NCI-H82 (cell line): ENCODE measurements around the gene GPR146.

Source experiments
- DNase-seq: peaks from one replicate; lab custom pipeline; 2025; lab: John Stamatoyannopoulos, UW

GPR146 gene

GRCh38 chr7:1045069-1046063, 1.0 kb downstream of the GPR146 start:
- no peak for DNase-seq

GRCh38 chr7:1046722-1047679, 2.7 kb downstream of the GPR146 start:
- no peak for DNase-seq

GRCh38 chr7:1049006-1049741, 4.8 kb downstream of the GPR146 start:
- DNase-seq, result no peak

DNA sequence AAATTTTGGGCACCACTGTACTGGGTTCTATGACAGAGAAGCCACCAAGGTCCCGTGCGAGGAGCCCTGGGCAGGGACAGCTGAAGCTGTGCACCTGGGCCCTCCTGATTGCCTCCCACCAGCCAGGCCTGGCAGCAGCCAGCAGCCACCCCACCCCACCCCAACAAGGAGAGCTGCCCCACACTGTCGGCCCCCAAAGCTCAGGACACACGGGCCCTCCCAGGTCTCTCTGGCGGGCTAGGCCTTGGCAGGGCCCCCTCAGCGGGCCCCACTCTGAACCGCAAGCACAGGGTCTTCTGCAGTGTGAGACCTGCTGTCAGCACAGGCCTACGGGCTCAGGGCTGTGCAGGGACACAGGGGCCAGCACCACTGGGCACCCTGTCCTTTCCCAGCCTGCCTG, 5.5 kb downstream of the GPR146 start:
- no peak for DNase-seq

DNA sequence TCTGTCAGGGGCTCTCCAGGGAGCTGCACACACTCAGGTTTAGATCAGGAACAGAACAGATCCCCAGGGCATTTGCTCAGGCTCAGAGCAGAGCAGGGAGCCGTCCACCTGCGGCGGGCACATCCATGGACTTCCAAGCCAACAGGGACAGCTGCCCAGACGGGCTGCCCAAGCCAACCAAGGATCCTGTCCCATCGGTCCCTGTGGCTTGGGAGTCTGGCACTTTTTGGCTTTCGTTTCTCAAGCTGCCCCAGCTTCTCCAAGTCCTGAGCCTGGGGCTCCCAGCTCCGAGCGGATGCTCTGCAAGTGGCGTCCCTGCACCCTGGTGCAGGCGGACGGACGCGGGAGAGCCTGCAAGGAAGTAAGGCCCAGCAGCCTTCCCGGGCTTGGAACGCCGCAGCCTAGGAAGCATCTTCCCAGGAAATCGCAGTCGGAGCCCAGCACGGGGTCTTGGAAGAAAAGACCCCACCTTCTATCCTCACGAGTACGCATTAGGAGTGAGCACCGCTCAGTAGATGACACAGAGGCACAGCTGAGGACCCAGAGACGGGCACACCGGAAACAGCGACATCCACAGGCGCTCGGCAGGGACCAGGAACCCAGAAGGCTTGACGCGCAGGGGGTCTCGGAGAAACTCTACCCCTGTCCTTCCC, 6.0 kb downstream of the GPR146 start:
- DNase-seq, result no peak

- no peak for DNase-seq
These were observed 6.8 kb downstream of the GPR146 start for GRCh38 chr7:1050956-1051690.

GRCh38 chr7:1052031-1052818, 7.9 kb downstream of the GPR146 start:
- no peak for DNase-seq

DNA sequence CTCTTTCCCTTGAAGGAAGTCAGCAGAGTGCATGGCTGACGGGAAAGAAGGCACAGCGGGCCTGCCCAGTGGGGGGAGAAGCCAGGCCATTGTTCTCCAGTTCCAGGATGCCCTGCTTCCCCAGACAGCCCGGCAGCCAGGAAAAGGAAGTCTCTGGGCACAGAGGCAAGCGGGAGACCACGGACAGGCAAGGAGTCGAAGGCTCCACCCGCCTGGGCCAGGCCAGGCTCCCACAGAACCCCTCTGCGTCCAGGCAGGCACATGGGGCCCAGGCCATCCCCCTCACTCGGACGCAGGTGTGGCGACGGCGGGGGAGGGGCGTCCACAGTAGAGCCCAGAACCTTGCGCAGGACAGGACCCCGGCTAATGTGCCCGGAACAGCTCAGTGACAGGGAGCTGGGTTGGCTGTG, 8.7 kb downstream of the GPR146 start:
- DNase-seq, result no peak

DNA sequence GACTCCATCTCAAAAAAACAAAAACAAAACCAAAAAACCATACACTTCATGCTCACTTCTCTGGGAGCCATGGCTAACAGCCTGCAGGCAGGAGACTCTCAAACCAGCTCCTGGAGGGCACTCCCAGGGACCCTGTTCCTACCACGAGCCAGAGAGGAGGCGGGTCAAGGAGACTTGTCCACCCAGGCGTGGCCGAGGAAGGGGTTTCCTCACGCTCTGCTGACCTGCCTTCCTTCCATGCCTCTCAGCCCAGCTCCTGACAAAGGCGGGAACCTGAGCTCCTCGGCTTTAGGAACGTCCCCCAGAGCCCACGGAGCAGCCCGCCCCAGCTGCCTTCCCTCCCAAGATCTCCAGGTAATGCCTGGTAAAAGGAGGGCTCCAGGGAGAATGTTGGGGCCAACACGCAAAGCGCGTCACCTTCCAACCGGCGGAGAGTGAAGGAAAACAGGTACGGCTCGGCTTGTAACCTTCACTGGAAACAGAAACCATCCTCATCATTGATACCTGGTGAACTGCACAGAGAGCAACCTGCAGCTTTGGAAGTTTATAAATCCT, 9.5 kb downstream of the GPR146 start:
- no peak for DNase-seq

DNA sequence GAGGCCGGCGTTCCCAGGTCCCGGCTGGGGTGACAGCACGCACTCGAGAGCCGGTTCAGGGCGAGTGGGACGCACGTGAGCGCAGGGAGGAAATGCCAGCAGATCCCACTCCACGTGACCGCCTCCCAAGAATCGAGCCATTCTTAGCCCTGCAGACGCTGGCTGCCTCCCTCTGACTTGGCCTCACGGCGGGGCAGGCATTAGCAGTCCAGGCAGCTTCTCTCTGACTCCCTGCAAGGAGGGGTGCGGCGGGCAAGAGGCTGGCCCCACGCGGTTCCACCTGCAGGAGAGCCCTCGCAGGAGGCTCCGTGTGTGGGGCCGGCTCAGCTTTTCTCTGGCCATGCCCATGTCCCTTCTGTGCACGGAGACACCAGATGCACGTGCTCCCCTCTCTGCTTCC, 10.1 kb downstream of the GPR146 start:
- DNase-seq, result no peak

GRCh38 chr7:1054861-1055450, 10.6 kb downstream of the GPR146 start:
- no peak for DNase-seq

DNA sequence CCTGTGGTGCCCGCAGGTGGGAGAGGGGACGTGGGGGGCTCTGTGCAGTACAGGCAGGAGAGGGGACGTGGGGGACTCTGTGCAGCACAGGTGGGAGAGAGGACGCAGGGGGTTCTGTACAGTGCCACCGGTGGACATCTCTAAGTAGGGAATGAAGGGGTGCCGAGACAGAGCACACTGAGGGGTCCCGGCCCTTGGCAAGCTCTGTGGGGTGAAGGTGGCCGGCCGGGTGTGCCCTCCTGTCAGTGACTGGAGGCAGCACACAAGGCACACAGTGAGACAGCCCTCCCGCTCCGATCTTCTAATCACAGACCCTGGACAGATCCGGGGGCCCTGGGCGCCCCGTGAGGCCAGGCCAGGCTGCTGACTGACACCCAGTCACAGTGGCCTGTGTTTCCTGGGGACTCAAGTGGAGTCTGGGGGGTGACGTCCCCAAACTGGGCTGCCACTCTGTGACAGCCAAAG, 11.2 kb downstream of the GPR146 start:
- no peak for DNase-seq

- DNase-seq, result no peak
These were observed 11.8 kb downstream of the GPR146 start for GRCh38 chr7:1055956-1056784.

GRCh38 chr7:1056785-1057410, 12.6 kb downstream of the GPR146 start:
- no peak for DNase-seq

- no peak for DNase-seq
These were observed 13.3 kb downstream of the GPR146 start for GRCh38 chr7:1057416-1058291.

DNA sequence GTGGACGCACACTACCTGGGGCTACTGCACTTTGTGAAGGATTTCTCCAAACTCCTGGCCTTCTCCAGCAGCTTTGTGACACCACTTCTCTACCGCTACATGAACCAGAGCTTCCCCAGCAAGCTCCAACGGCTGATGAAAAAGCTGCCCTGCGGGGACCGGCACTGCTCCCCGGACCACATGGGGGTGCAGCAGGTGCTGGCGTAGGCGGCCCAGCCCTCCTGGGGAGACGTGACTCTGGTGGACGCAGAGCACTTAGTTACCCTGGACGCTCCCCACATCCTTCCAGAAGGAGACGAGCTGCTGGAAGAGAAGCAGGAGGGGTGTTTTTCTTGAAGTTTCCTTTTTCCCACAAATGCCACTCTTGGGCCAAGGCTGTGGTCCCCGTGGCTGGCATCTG, 14.0 kb downstream of the GPR146 start:
- no peak for DNase-seq

GRCh38 chr7:1058821-1059199, 14.5 kb downstream of the GPR146 start:
- DNase-seq, result no peak
